Inflammatory macrophage treated with lipopolysaccharide for 1 hour (primary cell): ENCODE measurements around the gene TYR.
"Not testable (repeated sequence)": the region's sequence is repeated elsewhere in the genome, so short reads cannot be mapped to it uniquely, and the experiment has no call there.

ENCODE experiments used
- DNase-seq, 2 donors: peaks; one replicate each; pipeline ENCODE4 v3.0.0-alpha.2; 2020 to 2022

TYR gene

DNA sequence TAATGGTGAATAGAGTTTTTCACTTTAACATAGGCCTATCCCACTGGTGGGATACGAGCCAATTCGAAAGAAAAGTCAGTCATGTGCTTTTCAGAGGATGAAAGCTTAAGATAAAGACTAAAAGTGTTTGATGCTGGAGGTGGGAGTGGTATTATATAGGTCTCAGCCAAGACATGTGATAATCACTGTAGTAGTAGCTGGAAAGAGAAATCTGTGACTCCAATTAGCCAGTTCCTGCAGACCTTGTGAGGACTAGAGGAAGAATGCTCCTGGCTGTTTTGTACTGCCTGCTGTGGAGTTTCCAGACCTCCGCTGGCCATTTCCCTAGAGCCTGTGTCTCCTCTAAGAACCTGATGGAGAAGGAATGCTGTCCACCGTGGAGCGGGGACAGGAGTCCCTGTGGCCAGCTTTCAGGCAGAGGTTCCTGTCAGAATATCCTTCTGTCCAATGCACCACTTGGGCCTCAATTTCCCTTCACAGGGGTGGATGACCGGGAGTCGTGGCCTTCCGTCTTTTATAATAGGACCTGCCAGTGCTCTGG is at the start of gene TYR:
TSS of gene TYR (plus strand) at position 185 of the 541 bp plus-strand sequence. CDS start at position 264, 79 bp downstream.
- DNase-seq, result no peak

DNA sequence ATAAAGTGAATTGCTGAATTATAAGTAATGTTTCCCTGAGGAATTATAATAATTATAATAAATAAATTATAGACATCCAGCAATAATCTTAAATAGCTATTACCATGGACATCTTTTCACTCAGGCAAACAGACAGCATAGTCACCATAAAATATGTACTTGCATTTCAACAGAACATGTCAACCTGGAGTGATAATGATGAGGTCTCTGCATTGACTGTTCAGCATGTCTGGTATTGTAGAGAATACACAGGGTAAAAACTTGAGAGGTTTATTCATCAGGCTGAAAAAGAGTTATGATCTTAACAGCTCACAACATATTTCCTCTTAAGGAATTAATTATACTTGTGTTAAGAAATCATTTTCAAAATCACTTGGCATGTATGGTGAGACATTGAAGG is 41.1 kb upstream of the TYR start:
- no peak for DNase-seq

DNA sequence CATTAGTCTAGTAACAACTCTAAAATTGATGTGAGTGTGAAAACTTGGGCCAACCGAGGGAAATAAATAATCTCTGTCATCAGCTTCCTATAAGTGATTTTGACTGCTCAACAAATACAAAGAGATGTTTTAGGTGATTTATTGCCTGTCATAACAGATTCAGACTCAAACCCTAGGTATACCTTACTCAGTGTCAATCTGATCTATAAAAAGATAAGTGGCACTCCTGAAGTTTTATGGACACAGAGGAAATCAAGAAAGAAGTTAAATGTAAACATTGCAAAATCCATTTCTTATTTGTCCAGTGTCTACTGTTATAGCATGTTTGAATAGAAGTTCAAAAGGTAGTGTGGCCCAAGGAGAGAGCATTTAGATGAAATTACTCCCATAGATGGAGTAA is 30.4 kb upstream of the TYR start:
- no peak for DNase-seq

DNA sequence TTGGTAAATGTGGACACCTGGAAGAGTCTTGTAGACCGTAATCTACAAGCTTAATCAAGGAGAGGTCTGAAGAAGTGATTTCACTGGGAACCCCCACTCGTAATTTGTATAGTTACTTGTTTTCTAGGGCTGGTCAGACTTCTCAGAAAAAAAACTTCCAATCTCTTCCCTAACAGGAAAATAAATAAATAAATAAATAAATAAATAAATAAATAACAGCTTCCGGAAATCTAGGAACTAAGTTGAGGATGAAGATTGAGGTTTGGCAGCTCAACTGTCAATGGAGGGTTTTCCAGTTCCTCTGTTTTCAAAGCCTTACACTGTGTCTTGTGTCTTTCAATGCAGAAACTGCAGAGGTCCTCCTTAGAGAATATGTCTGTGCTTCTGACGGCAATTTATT is 17.7 kb upstream of the TYR start:
- DNase-seq, result no peak

DNA sequence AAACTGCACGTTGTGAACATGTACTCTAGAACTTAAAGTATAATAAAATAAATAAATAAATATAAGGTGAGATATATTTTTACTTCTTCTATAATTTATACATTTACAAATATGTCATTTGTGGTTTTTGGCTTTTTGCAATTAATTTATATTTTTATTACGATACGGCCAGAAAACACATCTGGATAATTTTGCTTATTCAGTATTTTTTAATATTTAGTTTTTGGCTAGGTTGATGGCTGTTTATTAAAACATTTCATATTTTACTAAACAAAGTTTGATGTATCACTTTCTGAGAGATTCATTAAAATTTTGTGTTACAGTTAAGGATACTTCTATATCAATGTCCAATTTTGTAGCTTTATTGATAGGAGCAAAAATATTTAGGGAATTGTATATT is 15.7 kb upstream of the TYR start:
- DNase-seq, result no peak

DNA sequence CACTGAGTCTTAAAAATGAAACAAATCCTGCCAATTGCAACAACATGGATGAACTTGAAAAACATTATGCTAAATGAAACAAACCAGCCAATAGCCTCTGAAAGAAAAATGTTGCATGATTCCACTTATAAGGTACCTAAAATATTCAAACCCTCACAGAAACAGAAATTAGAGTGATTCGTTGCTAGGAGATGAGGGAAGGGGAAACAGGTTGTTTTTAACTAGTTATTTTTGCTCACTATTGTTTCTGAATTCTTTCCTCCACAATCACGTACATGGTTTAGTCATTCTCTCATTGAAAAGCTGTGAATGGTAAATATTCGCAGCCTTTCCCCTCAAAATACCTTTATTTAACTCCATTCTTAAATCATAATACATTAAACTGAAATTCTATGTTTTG is 14.0 kb upstream of the TYR start:
- DNase-seq, result no peak

DNA sequence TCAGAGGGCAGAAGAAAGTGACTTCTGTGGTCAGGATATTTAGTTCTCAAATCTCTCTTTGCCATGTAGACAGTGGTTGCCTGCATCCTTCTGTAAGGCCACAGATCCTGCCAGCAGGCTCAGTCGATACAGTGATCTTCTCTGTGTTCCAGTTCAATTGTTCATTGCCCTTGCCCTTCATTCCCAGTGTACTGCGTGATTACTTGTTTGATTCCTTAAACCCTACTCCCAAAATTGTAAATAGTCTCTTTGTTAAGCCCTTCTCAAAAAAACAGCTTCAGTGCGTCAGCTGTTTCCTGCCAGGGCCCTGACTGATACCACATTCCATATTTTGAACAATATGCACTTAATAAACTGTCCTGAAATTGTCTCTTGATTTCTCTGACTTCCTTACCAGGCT is 9.3 kb upstream of the TYR start:
- DNase-seq, result no peak

DNA sequence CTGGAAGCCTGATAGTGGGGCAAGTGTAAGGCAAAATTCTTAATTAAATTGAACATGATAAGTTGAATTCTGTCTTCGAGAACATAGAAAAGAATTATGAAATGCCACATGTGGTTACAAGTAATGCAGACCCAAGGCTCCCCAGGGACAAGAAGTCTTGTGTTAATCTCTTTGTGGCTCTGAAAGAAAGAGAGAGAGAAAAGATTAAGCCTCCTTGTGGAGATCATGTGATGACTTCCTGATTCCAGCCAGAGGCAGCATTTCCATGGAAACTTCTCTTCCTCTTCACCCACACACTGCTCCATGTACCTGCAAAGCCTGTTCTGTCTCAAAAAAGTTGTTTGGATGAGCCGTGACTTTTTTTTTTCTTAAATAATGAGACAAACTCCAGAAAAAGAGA is 1.9 kb upstream of the TYR start:
- no peak for DNase-seq

DNA sequence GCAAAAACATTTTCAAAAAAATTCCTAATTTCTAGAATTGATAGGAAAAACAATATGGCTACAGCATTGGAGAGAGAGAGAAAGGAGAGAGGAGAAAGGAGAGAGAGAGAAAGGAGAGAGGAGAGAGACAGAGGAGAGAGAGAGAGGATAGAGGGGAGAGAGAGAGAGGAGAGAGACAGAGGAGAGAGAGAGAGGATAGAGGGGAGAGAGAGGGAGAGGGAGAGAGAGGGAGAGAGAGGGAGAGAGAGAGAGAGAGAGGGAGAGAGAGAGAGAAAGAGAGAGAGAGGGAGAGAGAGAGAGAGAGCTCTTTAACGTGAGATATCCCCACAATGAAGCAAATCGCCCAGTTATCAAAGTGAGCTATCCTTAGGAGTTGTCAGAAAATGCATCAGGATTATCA is 737 bp upstream of the TYR start:
- no peak for DNase-seq

DNA sequence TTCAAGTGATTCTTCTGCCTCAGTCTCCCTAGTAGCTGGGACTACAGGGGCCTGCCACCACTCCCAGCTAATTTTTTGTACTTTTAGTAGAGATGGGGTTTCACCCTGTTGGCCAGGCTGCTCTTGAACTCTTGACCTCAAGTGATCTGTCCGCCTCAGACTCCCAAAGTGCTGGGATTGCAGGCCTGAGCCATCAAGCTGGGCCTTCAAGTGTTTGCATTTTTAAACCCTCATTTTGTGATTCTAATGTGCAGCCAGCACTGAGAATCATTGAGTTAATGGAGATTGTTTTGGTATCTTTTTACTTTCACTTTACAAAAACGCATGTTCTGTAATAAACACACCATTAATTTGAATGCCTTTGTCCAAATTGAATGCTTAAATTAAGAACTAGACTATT is 3.4 kb downstream of the TYR start:
- DNase-seq, result no peak

DNA sequence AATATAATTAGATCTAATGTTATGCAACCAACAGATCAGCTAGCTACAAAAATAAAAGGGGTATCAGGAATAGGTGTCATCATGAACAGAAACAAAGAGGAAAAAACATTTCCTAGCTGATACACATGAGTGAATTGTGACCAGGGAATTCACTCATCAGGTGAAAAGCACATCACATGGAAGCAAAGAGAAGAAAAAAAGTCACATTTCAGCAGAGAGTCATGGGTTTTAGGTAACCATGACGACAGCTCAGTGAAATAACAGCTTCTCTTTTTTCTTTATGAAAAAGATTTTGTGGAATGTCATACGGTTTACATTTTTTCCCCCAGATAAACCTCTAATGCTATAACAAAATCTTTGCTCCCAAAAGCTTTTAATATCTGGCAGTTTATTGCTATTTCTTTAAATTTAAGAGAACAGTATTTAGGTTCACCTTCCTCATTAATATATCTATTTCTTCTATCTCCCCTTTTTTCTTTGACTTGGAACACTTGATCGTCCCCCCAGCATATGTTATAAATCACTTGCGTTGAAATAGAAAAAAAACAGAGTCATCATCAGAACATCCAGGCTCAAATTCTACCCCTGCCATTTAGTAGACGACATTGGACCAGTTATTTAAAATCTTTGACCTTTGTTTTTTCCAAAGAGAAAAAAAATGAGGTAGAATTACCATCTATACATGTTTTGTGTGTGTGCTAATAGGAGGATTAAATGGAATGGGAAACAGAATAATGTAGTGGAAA is 5.3 kb downstream of the TYR start:
- DNase-seq, result no peak

DNA sequence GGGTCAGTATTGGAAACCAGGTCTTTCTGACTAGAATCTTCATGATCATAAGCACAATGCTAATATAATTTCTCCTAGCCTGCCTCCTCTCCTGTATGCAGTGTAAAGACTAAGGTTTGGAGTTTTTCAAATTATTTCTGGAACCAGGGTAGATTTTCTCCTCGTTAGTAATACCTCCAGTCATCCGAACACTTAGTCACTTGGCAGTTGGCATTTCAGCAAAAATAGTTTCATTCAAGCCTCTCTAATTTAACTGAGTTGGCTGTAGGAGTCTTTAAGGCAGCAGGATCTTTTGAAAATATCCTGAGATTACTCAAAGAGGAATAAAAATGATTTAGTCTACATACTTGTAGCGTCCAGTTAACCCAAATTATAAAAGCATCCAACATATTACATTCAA is 6.3 kb downstream of the TYR start:
- DNase-seq, result no peak

DNA sequence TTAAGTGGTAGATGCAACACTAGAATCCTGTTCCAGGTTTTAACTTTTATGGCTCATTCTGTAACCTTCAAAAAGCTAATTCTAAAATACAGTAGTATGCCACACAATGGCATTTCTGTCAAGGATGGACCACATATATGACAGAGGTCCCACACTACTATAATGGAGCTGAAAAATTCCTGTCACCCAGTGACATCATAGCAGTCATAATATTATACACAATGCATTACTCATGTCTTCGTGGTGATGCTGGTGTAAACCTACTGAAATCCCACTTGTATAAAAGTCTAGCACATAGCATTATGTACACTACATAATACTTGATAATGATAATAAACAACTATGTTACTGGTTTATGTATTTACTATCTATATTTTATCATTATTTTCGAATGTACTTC is 12.1 kb downstream of the TYR start:
- DNase-seq, result no peak

DNA sequence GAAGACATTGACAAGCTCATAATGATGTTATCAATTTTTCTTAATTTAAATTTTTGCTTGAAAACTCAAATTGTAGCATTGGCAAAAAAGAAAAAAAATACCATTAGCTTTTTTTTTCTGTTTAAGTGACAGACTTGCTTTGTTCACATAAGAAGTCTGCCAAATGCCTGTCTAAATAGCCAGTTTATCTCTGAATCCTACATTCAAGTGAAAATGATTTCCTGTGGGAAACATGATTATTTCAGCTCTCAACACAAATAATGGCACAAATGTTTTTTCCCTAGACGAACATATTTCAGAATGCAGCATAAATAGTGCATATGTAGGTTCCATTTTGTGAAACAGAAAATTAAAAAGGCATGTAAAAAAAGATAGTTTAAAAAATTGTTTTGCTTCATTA is 23.5 kb downstream of the TYR start:
- DNase-seq, result no peak

DNA sequence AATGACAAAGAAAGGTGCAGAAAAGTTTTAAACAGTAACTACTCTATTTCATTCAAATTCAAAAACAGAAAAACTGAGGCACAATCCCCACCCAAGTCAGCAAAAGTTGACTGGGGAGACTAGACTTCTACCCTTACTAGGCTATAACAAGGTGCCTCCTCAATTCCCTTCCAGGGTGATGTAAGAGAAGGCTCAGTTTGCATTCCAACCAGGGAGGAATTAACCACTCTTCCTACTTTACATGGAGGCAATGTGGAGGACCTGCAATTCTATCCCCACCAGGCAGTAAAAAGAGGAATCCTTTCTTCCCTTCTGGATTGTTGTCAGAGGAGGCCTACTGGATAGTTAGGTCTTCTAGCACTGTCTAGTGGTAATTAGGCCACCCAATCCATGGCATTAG is 26.1 kb downstream of the TYR start:
- DNase-seq, result no peak

DNA sequence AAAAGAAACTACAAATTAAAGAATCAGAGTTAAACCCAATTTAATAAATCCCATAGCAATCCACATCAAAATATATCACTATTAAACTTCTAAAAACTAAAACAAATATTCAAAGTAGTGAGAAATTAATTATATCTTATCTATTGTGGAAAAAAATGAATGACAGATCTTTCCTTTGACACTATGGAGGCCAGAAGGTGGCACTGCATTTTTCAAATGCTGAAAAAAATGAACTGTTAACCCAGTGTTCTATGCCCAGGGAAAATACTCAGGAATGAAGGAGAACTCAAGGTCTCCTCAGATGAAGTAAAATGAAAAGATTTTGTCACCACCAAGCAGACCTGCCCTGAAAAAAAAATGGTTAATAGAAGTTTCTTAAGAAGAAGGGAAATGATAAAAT is 27.7 kb downstream of the TYR start:
- DNase-seq, result no peak

DNA sequence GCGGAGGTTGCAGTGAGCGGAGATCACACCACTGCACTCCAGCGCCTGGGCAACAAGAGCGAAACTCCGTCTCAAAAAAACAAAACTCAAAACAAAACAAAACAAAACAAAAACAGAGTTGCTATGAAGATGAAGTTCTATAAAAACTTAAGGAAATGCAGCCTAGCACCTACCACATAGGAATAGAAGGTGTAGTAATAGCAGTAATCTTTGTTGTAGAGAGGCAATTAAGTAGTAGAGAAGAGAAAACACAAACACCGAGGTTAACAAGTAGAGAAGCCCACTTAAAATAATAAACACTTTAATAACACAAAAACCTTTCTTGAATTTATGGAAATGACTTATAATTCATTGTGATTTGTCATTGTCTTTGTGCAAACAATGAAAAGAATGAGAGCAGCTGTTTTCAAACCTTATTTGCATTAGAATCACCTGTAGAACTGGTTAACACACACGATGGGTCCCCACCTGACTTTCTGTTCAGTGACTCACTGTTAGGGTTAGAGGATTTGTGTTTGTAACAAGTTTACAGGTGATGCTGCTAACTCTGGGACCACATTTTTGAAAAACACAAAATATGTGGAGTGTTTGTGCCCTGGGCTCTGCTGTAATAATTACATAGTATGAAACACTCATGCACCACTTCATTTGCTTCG is 43.1 kb downstream of the TYR start:
- no peak for DNase-seq

DNA sequence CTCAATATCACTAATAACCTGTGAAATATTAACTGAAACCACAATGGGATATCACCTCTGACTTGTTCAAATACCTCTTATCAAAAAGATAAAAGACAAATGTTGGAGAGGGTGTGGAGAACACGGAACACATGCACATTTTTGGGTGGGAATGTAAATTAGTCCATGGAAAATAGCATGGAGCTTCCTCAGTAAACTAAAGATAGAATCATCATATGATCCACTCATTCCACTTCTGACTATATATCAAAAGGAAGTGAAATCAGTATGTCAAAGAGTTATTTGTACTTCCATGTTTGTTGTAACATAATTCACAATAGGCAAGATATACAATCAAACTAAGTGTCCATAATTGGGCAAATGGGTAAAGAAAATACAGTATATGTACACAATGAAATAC is 57.4 kb downstream of the TYR start:
- DNase-seq, result no peak

DNA sequence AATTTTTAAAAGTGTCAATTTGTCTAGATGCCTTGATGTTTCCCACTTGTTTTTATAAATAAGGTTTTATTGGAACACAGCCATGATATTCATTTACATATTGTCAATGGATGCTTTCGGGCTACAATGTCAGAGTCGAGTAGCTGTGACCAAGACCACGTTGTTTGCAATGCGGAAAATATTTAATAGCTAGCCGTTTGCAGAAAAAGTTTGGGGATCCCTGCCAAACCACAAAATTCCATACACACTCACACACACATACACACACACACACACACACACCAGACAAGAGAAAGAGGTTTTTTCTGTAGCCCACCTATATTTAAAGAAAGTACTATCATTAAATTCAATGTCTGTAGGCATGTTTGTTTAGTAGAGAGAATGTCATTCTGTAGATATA is 58.3 kb downstream of the TYR start:
- DNase-seq, result no peak

DNA sequence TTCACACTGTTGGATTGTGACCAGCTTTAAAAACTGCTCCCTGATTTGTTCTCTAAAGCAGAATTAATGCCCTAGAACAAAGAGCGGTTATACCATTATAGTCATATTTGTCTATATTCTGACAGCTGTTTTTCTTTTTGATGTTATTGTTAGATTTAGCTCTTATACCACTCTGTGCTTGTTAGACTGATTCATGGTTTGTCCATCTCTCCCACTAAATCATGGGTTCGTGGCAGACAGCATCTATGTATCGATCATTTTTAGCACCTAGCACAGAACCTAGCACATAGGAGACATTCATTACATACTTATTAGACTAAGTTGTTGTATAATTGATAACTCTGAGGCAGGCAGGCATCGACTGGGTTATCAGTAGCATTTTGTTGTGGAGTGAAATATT is 69.3 kb downstream of the TYR start:
- not testable (repeated sequence) for DNase-seq

DNA sequence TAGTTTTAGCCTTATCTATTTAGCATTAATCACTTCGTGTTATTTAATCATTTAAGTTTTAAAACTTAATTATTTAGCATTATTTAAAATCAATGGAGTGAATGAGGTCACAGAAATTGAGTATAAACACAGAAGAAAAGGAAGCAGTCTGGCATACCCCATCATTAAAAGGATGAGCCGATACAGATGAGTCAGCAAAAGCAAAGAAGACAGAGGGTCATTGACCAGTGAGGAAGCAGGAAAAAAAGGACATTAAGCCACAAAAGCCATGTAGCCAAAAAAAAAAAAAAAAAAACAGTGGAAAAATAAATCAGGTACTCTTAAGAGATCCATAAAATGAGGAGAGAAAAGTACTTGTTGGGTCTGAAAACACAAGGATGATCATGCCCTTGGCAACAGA is 71.5 kb downstream of the TYR start:
- no peak for DNase-seq

DNA sequence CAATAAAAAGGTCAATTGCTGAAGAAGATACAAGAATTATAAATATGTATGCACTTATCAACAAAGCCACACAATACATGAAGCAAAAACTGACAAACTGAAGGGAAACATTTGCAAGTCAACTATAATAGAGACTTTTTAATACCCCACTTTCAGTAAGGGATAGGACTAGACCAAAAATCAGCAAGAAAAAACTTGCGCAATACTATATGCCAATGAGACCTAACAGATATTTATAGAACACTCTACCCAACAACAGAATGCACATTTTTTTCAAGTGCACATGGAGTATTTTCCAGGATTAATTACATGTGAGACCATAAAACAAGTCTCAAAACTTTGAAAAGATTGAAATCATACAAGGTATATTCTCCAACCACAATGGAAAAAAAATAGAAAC is 83.8 kb downstream of the TYR start:
- DNase-seq, result not testable (repeated sequence)

DNA sequence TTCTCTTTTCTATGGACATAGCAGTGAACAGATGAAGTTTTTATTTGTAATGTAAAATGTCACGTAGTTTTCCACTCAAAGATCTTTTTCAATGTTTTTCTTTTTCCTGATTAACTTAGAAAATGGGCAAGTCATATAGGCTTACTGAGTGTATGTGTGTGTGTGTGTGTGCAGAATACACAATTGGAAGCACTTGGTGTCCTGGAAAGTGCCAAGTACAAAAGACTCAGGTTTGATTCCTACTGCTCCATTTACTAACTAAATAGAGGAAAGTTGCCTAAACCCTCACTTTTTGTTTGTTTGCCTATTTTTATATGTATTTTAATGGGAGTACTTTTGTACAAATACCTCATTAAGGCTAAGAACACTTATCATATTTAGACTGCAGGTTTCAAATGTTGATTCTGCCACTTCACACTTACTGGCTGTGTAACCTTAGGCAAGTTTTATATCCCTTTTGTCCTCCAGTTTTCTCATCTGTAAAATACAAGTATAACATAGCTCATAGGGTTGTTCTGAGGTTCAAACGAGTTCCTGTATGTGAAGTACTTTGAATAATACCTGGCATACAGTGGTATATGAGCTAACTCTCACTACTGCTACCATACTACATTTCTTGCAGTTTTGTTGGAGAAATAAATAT is 90.1 kb downstream of the TYR start:
- no peak for DNase-seq

DNA sequence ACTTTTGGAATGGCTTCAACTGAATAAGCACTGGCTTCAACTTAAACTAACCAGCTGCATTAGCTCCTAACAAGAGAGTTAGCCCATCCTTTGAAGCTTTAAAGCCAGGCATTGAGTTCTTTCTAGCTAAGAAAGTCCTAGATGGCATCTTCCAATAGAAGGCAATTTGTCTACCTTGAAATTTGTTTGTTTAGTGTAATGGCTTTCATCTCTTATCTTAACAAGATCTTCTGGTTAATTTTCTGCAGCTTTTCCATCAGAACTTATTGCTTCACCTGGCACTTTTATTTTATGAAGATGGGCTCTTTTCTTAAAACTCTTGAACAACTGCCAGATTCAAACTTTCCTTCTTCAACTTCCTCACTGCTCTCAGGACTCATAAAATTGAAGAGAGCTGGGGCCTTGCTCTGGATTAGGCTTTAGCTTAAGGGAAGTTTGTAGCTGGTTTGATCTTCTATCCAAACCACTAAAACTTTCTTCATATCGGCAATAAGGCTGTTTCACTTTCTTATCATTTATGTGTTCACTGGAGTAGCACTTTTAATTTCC is 94.9 kb downstream of the TYR start:
- DNase-seq, result not testable (repeated sequence)
